Gastrocnemius medialis (tissue), 4 donors: ENCODE results near the gene LBHD2.

ENCODE experiments used
- CTCF ChIP-seq, 5 experiments: fragments of 450-650 bp in 3 of 5; fragments of 200-600 bp in 2 of 5; sonication (generic) in 2 of 5; IDR thresholded peaks in 4 of 5; conservative IDR thresholded peaks in 1 of 5; 1 replicate in 4 of 5; 2 replicates in 1 of 5; pipeline ENCODE4 v1.5.1; 2016 to 2019; ENCODE audit warnings: antibody characterized with exemption in 5 of 5, mild to moderate bottlenecking in 3 of 5, moderate library complexity in 3 of 5
- POLR2A ChIP-seq, 2 donors: fragments of 450-650 bp; IDR thresholded peaks; one replicate each; pipeline ENCODE4 v1.6.1; 2017; ENCODE audit warnings: antibody characterized with exemption in 2 of 2, mild to moderate bottlenecking in 2 of 2, moderate library complexity in 2 of 2

GRCh38 chr14:103118018-103118662 lies 34.1 kb downstream of the LBHD2 start:
- TF ChIP-seq POLR2A (IDR thresholded peaks at IDR 0.05): no peak
- no peak for TF ChIP-seq CTCF (IDR thresholded peaks at IDR 0.05 in 4 of 5, conservative IDR thresholded peaks at IDR 0.05 in 1 of 5)
